GM18909 (cell line): Measurements from ENCODE around the gene C11orf54.
"Not testable (repeated sequence)": the region's sequence is repeated elsewhere in the genome, so short reads cannot be mapped to it uniquely, and the experiment has no call there.

Experiments used
- ATAC-seq: cut with Tn5 transposase; IDR thresholded peaks from one replicate; pipeline ENCODE4 v1.9.1; 2021; ENCODE audit warnings: mild to moderate bottlenecking; ENCODE audit not compliant: unreplicated experiment, poor library complexity

The C11orf54 gene

GRCh38 chr11:93761910-93762309 lies 20.4 kb downstream of the C11orf54 start:
- ATAC-seq: no peak

- no peak for ATAC-seq
These were observed 24.1 kb downstream of the C11orf54 start for GRCh38 chr11:93765551-93765950.

- no peak for ATAC-seq
These were observed 25.0 kb downstream of the C11orf54 start for GRCh38 chr11:93766504-93766903.

GRCh38 chr11:93767018-93767417 lies 25.5 kb downstream of the C11orf54 start:
- ATAC-seq: no peak

- no peak for ATAC-seq
These were observed 28.7 kb downstream of the C11orf54 start for GRCh38 chr11:93770160-93770559.

- no peak for ATAC-seq
These were observed 30.7 kb downstream of the C11orf54 start for GRCh38 chr11:93772123-93772522.

- no peak for ATAC-seq
These were observed 31.6 kb downstream of the C11orf54 start for GRCh38 chr11:93773045-93773477.

GRCh38 chr11:93773601-93774200 lies 32.2 kb downstream of the C11orf54 start:
- ATAC-seq: no peak

- not testable (repeated sequence) for ATAC-seq
These were observed 33.1 kb downstream of the C11orf54 start for GRCh38 chr11:93774560-93774959.

GRCh38 chr11:93775289-93775688 lies 33.8 kb downstream of the C11orf54 start:
- no peak for ATAC-seq

GRCh38 chr11:93783362-93783761 lies 41.9 kb downstream of the C11orf54 start:
- no peak for ATAC-seq

- peak; percentile 62 for ATAC-seq
These were observed 42.3 kb downstream of the C11orf54 start for GRCh38 chr11:93783765-93784144.

- peak; percentile 95 for ATAC-seq
These were observed 42.9 kb downstream of the C11orf54 start, which contains the start of gene MED17 for GRCh38 chr11:93784145-93784934. Gene MED17 (plus strand): TSS chr11:93784282. CDS start chr11:93784514, 232 bp downstream.

GRCh38 chr11:93784935-93785360 lies 43.5 kb downstream of the C11orf54 start:
- ATAC-seq: peak; percentile 30

GRCh38 chr11:93791493-93791892 lies 50.0 kb downstream of the C11orf54 start:
- ATAC-seq: no peak

GRCh38 chr11:93796441-93797231 lies 55.2 kb downstream of the C11orf54 start:
- no peak for ATAC-seq

GRCh38 chr11:93801366-93801765 lies 59.9 kb downstream of the C11orf54 start:
- ATAC-seq: no peak

GRCh38 chr11:93804879-93805278 lies 63.4 kb downstream of the C11orf54 start:
- no peak for ATAC-seq

GRCh38 chr11:93807980-93808379 lies 66.5 kb downstream of the C11orf54 start:
- no peak for ATAC-seq

- ATAC-seq: no peak
These were observed 72.5 kb downstream of the C11orf54 start for GRCh38 chr11:93813974-93814373.
